HG03521 (cell line): Measurements from ENCODE around the gene MAPKAPK2.
"Not testable (repeated sequence)": the region's sequence is repeated elsewhere in the genome, so short reads cannot be mapped to it uniquely, and the experiment has no call there.

Experiments
- ATAC-seq: cut with Tn5 transposase; IDR thresholded peaks from one replicate; pipeline ENCODE4 v1.9.1; 2021; ENCODE audit warnings: mild to moderate bottlenecking, moderate library complexity; ENCODE audit not compliant: unreplicated experiment

The MAPKAPK2 gene

DNA sequence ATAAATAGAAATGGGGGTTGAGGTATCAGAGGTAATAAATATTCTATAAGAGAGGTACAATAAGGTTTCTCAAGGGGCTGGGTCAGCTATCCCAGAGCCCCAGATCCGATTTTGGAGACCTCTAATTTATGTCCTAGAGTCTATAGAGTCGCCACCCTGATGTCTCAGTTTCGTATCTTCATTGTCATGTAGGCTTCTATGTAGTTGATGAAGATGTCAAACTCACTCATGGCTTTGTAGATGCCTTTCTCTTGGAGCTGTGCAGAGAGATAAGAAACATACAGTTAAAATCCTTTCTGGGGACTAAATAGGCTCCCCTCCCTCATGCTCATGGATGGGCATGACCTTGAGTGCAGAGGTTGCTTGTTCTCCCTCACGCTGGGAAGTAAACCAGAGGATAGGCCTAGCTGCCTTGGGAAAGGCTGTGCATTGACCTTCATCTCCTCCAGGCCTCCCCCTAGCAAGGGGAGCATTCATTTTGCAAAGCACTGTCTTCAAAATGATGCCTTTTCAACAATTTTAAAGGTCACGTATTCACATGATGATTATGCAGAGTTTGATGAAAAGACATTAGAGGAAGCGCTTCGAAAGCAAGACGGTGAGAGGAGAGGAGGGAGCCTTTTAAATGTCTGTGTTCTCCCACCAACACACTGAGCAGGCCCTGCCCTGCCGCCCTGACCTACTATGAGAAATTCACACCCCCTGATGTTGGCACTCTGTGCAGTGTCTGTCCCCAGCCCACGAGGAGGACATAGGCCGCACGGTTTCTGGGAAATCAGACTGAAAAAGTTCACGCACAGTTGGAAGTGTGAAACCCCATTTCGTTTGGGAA lies 84.0 kb downstream of the MAPKAPK2 start:
- ATAC-seq, result peak; percentile 3

DNA sequence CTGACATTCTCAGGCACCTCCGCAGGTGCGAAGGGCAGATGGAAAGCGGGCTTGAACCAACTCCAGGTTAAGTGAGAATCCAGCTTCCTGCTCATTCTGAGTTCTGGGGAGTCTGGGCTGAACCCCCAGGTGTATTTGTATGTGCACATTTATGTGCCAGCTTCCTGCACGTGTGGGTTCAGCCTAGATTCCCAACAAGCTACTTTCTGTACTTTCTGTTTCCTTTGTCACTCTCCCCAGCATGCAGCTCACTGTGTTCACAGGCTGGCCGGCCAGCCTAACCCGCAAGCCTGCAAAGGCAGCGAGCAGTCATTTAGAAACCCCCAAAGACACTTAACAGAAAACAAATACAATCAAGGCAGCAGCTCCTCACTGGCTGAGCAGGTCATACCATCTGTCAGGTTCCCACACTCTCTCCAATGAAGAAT lies 84.6 kb downstream of the MAPKAPK2 start:
- peak; percentile 76 for ATAC-seq

DNA sequence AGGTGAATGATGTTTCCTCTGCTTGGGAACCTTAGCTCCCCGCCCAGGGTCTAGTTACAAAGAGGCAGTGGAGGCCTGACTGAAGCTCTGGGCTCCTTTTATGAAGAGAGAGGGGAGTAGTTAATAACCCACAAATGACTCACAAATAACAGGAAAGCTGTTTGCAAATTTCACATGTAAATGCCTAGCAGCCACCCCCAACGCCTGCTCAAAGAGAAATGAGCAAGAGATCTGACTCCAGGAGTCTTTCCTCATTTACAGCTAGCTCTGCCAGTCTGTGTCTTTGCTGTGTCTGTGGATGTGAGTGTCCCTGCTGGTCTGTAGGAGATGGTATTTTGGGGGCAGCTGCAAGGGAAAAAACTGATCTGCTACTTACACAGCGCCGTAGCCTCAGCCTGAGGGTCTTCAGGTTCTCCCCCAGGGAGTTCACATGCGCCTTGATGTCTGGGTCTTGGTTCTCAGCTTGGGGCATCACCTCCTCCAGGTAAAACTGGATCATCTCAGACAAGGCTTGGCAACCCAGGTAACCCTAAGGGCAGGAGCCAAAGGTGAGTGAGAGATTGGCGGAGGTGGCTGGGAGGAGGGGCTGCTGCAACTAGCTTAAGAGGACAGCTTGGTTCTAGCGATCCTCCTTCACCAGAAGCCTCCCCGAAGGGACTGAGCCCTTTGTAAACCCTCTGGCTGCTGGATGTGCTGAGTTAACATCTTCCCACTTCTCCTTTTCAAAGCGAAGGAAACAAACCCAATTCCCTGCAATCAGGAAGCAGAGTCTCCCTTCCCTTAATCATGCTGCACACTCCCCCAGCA lies 86.0 kb downstream of the MAPKAPK2 start, which contains the start of gene IL19:
IL19 (plus strand) TSS at position 243 of the 807 bp plus-strand sequence. CDS start 65,890 bp downstream, outside the sequence.
- ATAC-seq, result no peak

DNA sequence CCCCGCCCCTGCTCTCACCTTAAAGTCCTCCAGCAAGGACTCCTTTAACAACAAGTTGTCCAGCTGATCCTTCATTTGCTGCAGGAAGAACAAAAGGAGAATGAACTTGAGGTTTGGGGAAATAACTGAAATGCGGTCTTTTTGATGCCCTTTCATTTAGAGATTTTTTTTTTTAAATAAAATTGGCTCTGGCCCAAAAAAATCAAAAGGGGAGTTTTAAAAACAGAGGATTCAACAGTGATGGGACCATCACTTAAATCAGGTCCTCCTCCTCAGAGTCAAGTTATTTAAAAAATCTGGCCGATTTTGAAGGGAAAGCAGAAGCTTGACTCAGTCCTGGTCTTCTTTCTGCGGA lies 86.6 kb downstream of the MAPKAPK2 start:
- no peak for ATAC-seq

DNA sequence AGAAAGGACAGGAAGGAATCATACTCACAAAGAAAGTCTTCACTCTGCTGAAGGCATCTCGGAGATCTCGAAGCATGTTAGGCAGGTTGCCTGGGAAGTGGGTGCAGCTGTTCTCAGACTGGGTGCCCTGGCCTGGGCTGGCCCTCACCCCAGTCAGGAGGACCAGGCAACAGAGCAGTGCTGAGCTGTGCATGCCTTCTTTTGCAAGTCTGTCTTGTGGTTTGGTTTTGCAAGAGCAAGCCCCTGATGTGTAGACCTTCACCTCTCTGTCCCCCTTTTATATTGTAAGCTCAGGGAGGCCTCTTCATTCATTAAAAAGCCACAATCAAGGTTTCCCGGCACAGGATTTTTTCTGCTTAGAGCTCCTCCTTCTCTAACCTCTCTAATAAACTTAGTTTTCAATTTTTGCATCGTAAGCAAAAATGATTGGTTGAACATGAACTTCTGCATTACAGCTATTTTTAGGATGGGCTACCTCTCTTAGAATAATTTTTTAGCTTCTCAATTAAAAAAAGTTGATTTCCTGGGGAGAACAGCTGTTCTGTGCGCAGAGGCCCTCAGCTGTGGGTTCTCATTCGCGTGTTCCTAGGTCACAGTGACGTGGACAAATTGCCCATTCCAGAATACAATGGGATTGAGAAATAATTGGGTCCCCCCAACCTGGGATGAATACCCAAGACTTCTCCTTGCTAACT lies 87.7 kb downstream of the MAPKAPK2 start, which contains the start of gene IL10:
IL10 (minus strand) TSS at position 252 of the 695 bp plus-strand sequence; CDS start at position 193, 59 bp downstream.
- no peak for ATAC-seq

DNA sequence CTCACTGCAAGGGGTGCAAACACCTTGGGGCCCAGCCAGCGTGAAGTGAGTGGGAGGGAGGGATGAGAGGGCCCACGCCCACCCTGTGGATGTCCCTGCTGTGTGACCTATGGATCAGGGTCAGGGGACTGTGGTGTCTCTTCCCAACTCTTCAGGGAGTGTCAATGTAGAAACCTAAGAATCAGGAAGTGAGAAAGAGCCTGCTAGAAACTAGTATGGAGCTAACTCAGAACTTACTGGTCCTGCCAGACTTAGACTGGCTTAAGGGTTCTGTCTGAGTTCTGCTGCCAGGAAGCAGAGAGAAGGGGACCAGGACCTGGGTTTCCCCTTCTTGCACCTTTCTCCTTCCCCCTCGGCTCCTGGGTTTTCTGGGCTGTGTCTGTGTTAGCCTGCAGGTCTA lies 89.4 kb downstream of the MAPKAPK2 start:
- ATAC-seq, result no peak

DNA sequence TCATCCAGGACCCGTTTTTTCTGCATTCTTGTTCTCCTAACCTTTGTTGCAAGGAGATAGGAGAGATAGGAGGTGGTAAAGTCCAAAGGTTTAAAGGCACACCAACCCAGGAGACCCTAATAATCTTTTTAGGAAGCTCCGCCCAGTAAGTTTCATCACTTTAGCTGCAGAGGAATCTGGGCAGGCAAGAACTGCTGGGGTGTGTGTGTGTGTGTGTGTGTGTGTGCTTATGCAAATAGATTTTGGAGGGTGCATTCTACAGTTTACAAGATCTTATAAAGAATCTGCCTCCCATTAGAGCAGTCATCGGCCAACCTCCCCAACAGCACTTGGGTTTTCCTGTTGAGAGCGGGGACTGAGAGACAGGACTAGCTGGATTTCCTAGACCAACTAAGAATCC lies 91.5 kb downstream of the MAPKAPK2 start:
- no peak for ATAC-seq

DNA sequence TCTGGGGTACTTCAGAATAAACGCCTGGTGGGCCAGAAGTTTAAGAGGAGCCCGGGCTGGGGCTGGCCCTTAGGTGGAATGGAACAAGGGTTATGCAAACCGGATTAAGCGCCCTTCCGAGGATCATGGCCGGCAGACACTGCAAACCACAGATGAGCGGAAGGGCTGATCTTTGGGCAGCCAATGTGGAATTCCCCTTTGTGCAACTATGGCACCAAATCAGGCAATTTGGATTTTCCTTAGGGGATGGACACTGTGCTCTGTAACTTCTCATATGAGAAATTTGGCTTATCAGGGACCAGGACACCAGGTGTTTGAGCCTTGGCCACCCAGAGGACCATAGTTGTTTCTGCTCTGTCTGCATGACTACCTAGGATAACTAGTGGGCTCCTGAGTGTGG lies 93.3 kb downstream of the MAPKAPK2 start:
- ATAC-seq, result no peak

DNA sequence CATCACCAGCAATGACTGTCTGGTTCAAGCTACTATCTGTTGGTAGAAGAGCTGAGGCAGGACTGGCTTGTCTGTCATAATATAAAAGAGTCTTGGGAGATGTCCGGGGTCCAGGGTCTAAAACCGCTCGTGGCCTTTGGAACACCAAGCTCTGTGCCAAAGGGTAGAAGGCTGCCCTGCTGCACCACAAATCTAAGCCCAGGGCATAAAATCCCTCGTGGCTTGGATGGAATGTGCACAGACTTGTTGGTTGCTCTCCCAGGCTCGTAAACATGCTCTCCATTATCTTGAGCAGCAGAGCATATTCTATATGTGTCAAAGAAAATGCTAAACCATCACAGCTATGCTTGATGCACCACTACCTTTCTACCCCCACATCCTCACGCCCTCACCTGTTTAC lies 94.2 kb downstream of the MAPKAPK2 start:
- ATAC-seq, result not testable (repeated sequence)

DNA sequence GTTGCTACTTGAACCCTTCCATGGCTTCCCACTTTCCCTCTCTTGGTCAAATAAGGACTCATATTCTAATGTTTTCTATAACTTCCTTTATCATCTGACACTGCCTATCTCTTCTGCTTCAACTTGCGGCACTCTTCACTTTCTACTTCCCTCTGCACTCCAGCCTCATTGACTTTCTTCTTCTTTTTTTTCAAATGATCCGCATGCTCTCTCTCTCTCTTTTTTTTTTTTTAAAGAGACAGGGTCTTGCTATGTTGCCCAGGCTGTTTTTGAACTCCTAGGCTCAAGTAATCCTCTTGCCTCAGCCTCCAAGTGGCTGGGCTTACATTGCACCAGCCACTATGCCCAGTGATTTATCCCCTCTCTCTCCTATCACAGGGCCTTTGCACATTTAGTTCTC lies 94.9 kb downstream of the MAPKAPK2 start:
- ATAC-seq, result no peak

DNA sequence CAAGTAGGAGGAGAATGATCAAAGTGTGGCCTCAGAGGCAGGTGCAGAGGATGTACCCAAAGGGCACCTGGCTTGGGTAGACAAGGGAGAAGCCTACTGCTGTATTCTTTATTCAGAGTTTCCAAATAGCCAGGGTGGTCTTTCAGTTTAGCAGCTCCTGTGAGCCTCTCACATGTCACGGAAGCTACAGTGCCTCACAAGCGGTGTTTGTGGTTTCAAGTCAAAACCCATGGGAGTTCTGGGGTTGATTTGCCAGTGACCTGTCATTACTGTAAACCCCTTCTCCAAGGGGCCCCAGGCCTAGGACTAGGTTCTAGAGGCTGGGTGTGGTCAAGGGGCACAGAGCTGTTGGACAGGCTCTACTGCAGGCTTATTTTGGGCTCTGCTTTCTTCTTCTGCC lies 97.7 kb downstream of the MAPKAPK2 start:
- no peak for ATAC-seq

DNA sequence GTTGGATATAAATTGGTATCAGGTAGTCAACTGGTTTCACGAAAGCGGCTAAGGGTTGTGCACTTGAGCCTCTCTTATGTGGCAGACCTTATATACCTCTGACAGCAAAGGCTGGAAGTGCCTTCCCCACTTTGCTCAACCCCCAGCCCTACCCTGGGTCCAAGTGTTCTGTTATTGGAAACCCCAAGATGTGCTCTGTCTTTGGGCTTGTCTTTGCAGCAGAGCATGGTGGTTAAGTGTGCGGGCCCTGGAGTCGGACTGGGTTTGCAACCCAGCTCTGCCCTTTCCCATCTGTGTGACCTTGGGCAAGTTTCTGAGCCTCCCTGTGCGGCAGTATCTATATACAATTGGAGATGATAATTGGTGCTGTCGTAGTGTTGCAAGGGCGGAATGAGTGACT lies 98.8 kb downstream of the MAPKAPK2 start:
- no peak for ATAC-seq
